ENCODE data around the gene CNTNAP5.

Gene CNTNAP5

DNA sequence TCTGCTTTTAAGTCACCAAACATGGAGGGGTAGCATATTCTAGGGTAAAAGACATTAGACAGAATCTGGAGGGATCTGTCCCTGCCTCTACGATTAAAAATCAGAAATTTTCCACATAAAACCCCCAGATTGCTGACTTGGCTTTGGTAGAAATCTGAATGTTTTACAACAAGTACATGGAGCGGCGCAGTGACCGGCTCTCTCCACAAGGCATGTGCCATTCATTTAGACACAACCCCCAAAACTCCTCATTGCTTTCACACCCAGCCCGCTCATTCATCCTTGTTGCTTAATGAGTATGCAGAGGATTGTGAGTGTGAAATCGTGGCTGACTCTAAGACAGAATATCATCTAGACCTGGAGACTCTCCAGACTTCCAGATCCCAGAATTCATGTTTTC is 140.6 kb downstream of the CNTNAP5 start:
- H3K4me1 ChIP-seq (ENCODE audit: insufficient read depth, insufficient read length) = no peaks in the 10 kb centered on the region
- TF ChIP-seq SUZ12 (IDR thresholded peaks at IDR 0.05; ENCODE audit: extremely low read depth, insufficient read depth, insufficient read length) (no peak), ZNF274 (IDR thresholded peaks at IDR 0.05; ENCODE audit: low read depth, low read length) (no peak), YY1 (IDR thresholded peaks at IDR 0.05; ENCODE audit: insufficient read depth, insufficient read length) (no peak)
- DNase-seq (ENCODE audit: low read depth, low spot score) = no peak
- no peak overlapping the region for H3K4me3 ChIP-seq (ENCODE audit: insufficient read length, low read depth)
- no peaks in the 10 kb centered on the region for H3K9me3 ChIP-seq (ENCODE audit: insufficient read depth, low read length)
- H3K27me3 ChIP-seq (ENCODE audit: insufficient read depth, insufficient read length) = no peaks in the 10 kb centered on the region
- H3K9ac ChIP-seq (ENCODE audit: insufficient read length, low read depth) = no peak overlapping the region
- no peaks in the 10 kb centered on the region for H3K36me3 ChIP-seq (ENCODE audit: insufficient read depth, insufficient read length, low read length)

DNA sequence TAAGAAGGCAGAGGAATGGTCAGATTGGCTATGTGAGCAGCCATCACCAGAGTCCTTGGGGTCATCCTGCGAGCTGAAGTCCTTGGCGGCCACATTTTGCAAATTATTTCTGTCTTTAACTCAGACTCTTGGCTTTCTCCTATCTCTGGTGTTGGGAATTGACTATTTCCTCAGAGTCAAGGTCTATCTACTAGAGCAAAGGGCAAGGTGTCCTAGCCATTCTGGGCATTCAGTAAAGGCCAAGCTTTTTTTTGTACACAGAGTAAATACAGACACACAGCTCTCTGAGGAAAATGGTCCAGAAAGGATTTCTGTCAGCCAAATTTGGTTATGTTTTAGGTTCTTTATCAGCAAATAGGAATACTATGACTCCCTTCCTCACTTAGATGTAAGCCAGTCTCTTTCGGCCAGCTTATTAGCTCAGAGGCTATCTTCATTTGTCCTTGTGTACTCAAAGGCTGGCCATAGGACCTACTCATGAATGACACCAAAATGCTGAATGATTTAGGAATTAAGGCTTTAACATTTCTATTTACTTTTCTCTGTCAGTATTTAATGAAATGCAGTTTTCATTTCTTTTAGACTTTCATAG is 146.5 kb downstream of the CNTNAP5 start:
- H3K9me3 ChIP-seq (ENCODE audit: insufficient read depth, low read length) = no peaks in the 10 kb centered on the region
- DNase-seq (ENCODE audit: low read depth, low spot score) = no peak

DNA sequence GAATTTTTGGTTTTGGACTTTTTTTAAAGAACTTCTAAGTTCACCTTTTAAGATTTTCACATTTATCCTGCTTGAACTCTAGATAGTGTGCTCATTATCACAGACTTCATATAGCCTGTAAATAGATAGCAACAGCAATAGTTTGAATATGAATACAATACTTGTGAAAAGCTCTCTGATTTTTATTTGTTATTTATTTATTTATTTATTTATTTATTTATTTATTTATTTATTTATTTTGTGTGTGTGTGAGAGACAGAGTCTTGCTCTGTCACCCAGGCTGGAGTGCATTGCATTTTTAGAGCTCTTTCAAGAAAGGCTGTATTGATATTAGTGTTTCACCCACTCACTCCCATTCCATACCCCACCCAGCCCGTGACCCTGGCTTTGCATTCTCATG is 153.6 kb downstream of the CNTNAP5 start:
- H3K27me3 ChIP-seq (ENCODE audit: insufficient read depth, insufficient read length) = no peaks in the 10 kb centered on the region
- H3K4me1 ChIP-seq (ENCODE audit: insufficient read depth, insufficient read length) = no peaks in the 10 kb centered on the region
- H3K9ac ChIP-seq (ENCODE audit: insufficient read length, low read depth) = no peak overlapping the region
- TF ChIP-seq YY1 (IDR thresholded peaks at IDR 0.05; ENCODE audit: insufficient read depth, insufficient read length) (no peak), SUZ12 (IDR thresholded peaks at IDR 0.05; ENCODE audit: extremely low read depth, insufficient read depth, insufficient read length) (no peak), ZNF274 (IDR thresholded peaks at IDR 0.05; ENCODE audit: low read depth, low read length) (no peak)
- H3K4me3 ChIP-seq (ENCODE audit: insufficient read length, low read depth) = no peak overlapping the region
- H3K9me3 ChIP-seq (ENCODE audit: insufficient read depth, low read length) = no peaks in the 10 kb centered on the region
- H3K36me3 ChIP-seq (ENCODE audit: insufficient read depth, insufficient read length, low read length) = no peaks in the 10 kb centered on the region
- DNase-seq (ENCODE audit: low read depth, low spot score) = no peak

More for the DNA sequence above, 146.5 kb downstream of the CNTNAP5 start:
- H3K36me3 ChIP-seq (ENCODE audit: insufficient read depth, insufficient read length, low read length) = no peaks in the 10 kb centered on the region
- no peak overlapping the region for H3K4me3 ChIP-seq (ENCODE audit: insufficient read length, low read depth)
- no peaks in the 10 kb centered on the region for H3K4me1 ChIP-seq (ENCODE audit: insufficient read depth, insufficient read length)
- H3K9ac ChIP-seq (ENCODE audit: insufficient read length, low read depth) = no peak overlapping the region
- no peaks in the 10 kb centered on the region for H3K27me3 ChIP-seq (ENCODE audit: insufficient read depth, insufficient read length)
- TF ChIP-seq ZNF274 (IDR thresholded peaks at IDR 0.05; ENCODE audit: low read depth, low read length) (no peak), SUZ12 (IDR thresholded peaks at IDR 0.05; ENCODE audit: extremely low read depth, insufficient read depth, insufficient read length) (no peak), YY1 (IDR thresholded peaks at IDR 0.05; ENCODE audit: insufficient read depth, insufficient read length) (no peak)

GRCh38 chr2:124180635-124181034 is 155.5 kb downstream of the CNTNAP5 start:
- Histone ChIP-seq H3K27me3 (ENCODE audit: insufficient read depth, insufficient read length) (no peaks in the 10 kb centered on the region), H3K4me1 (ENCODE audit: insufficient read depth, insufficient read length) (peaks cover 2% of the 10 kb centered on the region), H3K9me3 (ENCODE audit: insufficient read depth, low read length) (no peaks in the 10 kb centered on the region), H3K9ac (ENCODE audit: insufficient read length, low read depth) (no peak overlapping the region), H3K36me3 (ENCODE audit: insufficient read depth, insufficient read length, low read length) (no peaks in the 10 kb centered on the region), H3K4me3 (ENCODE audit: insufficient read length, low read depth) (no peak overlapping the region)
- no peak for DNase-seq (ENCODE audit: low read depth, low spot score)
- TF ChIP-seq SUZ12 (IDR thresholded peaks at IDR 0.05; ENCODE audit: extremely low read depth, insufficient read depth, insufficient read length) (no peak), ZNF274 (IDR thresholded peaks at IDR 0.05; ENCODE audit: low read depth, low read length) (no peak), YY1 (IDR thresholded peaks at IDR 0.05; ENCODE audit: insufficient read depth, insufficient read length) (no peak)

- Histone ChIP-seq H3K4me3 (ENCODE audit: insufficient read length, low read depth) (no peak overlapping the region), H3K4me1 (ENCODE audit: insufficient read depth, insufficient read length) (peaks cover 3% of the 10 kb centered on the region), H3K27me3 (ENCODE audit: insufficient read depth, insufficient read length) (no peaks in the 10 kb centered on the region), H3K9ac (ENCODE audit: insufficient read length, low read depth) (no peak overlapping the region), H3K9me3 (ENCODE audit: insufficient read depth, low read length) (no peaks in the 10 kb centered on the region), H3K36me3 (ENCODE audit: insufficient read depth, insufficient read length, low read length) (no peaks in the 10 kb centered on the region)
- TF ChIP-seq YY1 (IDR thresholded peaks at IDR 0.05; ENCODE audit: insufficient read depth, insufficient read length) (no peak), SUZ12 (IDR thresholded peaks at IDR 0.05; ENCODE audit: extremely low read depth, insufficient read depth, insufficient read length) (no peak), ZNF274 (IDR thresholded peaks at IDR 0.05; ENCODE audit: low read depth, low read length) (no peak)
- DNase-seq (ENCODE audit: low read depth, low spot score) = peak; percentile 38
Observed at GRCh38 chr2:124186801-124187200, 161.7 kb downstream of the CNTNAP5 start.

DNA sequence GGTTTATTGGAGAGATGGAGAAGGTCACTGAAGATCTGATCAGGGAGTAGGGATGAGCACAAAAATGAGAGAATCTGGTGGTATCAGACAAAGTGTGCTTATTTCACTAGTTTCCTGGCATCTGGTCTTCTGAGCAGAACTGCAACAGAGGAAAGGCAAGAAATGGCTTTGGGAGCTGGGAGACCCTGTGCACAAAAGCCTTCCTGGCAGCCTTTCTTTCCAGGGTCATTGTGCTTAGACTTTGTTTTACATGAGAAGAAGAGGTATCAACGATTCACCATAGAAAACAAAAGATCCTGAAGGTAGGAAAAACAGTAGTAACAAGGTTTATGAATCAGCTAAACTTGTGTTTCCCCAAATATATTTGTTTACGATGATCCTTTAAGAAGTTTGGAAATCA is 162.9 kb downstream of the CNTNAP5 start:
- Histone ChIP-seq H3K27me3 (ENCODE audit: insufficient read depth, insufficient read length) (no peaks in the 10 kb centered on the region), H3K4me1 (ENCODE audit: insufficient read depth, insufficient read length) (peaks cover 3% of the 10 kb centered on the region), H3K9ac (ENCODE audit: insufficient read length, low read depth) (no peak overlapping the region), H3K36me3 (ENCODE audit: insufficient read depth, insufficient read length, low read length) (no peaks in the 10 kb centered on the region), H3K4me3 (ENCODE audit: insufficient read length, low read depth) (no peak overlapping the region), H3K9me3 (ENCODE audit: insufficient read depth, low read length) (no peaks in the 10 kb centered on the region)
- TF ChIP-seq SUZ12 (IDR thresholded peaks at IDR 0.05; ENCODE audit: extremely low read depth, insufficient read depth, insufficient read length) = no peak
- no peak for TF ChIP-seq ZNF274 (IDR thresholded peaks at IDR 0.05; ENCODE audit: low read depth, low read length)
- no peak for TF ChIP-seq YY1 (IDR thresholded peaks at IDR 0.05; ENCODE audit: insufficient read depth, insufficient read length)
- peak; percentile 59 for DNase-seq (ENCODE audit: low read depth, low spot score)

GRCh38 chr2:124193706-124194105 is 168.6 kb downstream of the CNTNAP5 start:
- no peak for DNase-seq (ENCODE audit: low read depth, low spot score)
- Histone ChIP-seq H3K4me3 (ENCODE audit: insufficient read length, low read depth) (no peak overlapping the region), H3K9ac (ENCODE audit: insufficient read length, low read depth) (no peak overlapping the region), H3K9me3 (ENCODE audit: insufficient read depth, low read length) (no peaks in the 10 kb centered on the region), H3K36me3 (ENCODE audit: insufficient read depth, insufficient read length, low read length) (no peaks in the 10 kb centered on the region), H3K27me3 (ENCODE audit: insufficient read depth, insufficient read length) (no peaks in the 10 kb centered on the region), H3K4me1 (ENCODE audit: insufficient read depth, insufficient read length) (no peaks in the 10 kb centered on the region)
- TF ChIP-seq ZNF274 (IDR thresholded peaks at IDR 0.05; ENCODE audit: low read depth, low read length) (no peak), YY1 (IDR thresholded peaks at IDR 0.05; ENCODE audit: insufficient read depth, insufficient read length) (no peak), SUZ12 (IDR thresholded peaks at IDR 0.05; ENCODE audit: extremely low read depth, insufficient read depth, insufficient read length) (no peak)
